ENCODE measurements around the gene PRR5L.
A peak's percentile ranks its signal among the peaks of the same experiment; 100 is the strongest.

PRR5L gene

DNA sequence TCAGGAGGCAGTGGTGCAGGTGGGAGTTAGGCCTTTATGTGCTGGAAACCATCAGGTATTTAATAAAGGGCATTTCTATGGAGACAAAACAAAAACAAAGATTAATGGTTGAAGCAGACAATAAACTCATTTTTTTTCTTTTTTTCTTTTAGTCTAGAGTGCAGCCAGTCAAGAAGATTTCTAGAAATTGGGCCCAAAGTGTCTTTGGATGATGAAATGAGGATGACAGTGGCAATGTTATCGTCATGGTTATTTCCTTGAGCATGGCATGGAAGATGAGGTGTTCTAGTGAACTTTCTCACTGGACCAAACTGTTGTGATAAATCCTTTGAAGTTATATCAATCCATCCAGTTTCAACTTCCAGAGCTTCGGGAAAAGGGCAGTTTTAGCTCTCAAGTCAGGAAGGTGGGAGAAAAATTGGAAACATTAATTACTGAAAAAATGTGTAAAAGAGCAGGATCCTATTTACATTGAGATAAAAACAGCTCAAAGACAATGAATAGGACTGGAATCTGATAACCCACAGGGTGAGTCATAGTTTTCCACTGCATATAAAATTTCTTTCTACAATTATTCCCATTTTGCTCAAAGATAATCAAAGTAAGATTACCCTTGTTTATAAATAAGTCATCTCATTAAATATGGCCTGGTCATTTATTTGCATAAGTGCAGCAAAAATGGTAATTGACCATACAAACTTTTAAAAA lies 33.0 kb downstream of the PRR5L start:
- no peak for DNase-seq

DNA sequence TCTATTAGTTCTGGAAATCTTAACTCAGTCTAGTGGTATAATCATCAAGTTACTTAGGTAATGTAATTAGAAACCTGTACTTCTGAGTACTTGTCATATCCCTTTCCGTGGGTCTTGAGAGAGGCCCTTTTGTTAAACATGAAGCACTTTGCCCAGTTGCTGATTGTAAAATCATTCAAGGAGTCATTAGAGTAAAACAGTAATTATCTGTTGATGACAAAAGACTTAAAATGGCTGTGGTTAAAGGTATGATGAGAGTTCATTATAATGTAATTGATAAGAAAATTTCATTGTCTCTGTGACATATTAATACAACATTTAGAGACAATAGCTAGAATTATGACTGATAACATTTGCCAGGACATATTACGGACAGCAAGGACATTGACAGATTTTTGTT lies 34.3 kb downstream of the PRR5L start:
- no peak for DNase-seq

DNA sequence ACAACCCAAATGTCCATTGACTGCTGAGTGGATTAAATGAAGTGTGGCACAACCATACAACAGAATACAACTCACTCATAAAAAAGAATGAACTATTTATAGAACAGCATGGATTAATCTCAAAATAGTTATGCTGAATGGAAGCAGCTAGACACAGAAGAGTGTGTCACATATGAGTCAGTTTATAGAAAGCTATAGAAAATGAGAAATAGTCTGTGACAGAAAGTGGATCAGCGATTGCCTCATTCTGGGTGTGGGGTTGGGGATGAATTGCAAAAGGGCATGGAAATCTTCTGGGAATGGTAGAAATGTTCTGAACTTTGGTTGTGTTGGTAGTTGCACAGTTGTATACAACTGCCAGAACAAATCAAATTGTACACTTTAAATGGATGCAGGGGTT lies 37.4 kb downstream of the PRR5L start:
- DNase-seq, result no peak

- DNase-seq, result no peak
Measured at GRCh38 chr11:36333897-36334296, 37.8 kb downstream of the PRR5L start.

GRCh38 chr11:36339888-36340287 lies 43.8 kb downstream of the PRR5L start:
- DNase-seq, result no peak

DNA sequence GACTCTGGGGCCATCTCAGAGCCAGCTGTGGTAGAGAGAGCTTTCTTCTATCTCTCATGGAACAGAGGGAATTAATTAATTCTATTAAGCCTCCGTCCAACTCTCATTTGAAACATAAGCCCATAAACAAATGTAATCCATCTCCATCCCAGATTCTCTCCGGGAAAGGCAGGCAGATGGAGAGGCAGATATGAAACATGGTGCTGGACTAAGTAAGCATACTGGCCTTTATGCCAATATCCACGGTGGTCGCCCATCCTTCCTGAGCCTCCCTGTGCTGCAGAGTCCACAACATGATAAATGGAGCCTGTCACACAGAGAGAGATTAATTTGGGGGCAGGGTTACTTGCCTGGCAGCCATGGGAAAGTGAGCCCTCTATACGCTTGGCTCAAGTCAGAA lies 44.8 kb downstream of the PRR5L start:
- no peak for DNase-seq

DNA sequence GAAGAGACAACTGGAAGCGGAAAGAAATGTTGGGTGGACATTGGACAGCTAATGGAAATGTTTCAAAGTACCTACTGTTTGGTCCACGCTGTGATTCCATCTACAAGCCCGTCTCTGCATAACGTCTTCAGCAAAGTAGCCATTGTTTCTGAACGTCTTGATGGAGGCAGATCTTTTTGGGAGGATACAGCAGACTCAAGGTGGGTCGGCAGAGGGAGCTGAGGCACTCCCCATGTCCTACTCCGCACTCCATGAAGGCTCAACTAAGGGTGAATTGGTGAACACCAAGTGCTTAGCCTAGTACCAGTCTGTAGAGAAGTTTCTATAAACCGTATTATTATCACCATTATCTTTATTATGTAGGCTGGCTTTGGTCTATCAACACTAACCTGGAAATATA lies 45.8 kb downstream of the PRR5L start:
- no peak for DNase-seq

DNA sequence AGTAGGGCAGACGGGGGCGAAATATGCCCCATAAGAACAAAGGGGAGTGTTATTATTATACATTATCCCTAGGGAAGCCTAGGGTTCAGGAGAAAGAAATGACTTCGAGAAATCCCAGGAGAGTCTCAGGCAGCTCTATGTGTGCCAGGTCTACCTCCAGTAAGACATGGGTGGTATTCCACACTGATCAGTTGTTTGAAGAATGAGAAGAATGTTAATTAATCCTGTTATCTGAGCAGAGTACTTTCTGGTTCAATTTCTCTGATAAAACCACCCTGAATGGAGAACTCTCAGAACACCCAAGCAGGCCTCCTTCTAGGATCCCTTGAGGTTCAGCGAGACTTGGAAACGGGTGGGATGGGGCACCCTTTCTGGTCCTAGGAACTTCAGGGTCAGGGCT lies 46.2 kb downstream of the PRR5L start:
- no peak for DNase-seq

GRCh38 chr11:36343436-36343835 lies 47.3 kb downstream of the PRR5L start:
- no peak for DNase-seq

- no peak for DNase-seq
Measured at GRCh38 chr11:36345084-36345511, 49.0 kb downstream of the PRR5L start.

- DNase-seq, result no peak
Measured at GRCh38 chr11:36345535-36346141, 49.5 kb downstream of the PRR5L start.

GRCh38 chr11:36346562-36347383 lies 50.7 kb downstream of the PRR5L start:
- DNase-seq, result no peak

- no peak for DNase-seq
Measured at GRCh38 chr11:36347384-36347906, 51.4 kb downstream of the PRR5L start.

GRCh38 chr11:36349351-36350136 lies 53.5 kb downstream of the PRR5L start:
- DNase-seq, result no peak

DNA sequence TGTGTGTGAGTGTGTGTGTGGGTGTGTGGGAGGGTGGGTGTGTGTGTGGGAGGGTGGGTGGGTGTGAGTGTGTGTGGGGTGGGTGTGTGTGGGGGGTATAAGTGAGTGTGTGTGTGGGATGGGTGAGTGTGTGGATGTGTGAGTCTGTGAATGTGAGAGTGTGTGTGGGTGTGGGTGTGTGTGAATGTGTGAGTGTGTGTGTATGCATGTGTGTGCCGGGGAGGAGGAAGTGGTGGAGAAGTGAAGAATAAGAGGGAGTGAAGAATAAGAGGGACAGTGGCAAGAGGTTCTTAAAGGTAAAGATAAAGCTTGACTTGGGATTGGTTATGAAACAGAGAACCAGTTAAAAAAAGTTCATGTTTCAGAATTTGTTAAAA lies 54.0 kb downstream of the PRR5L start:
- DNase-seq, result no peak

GRCh38 chr11:36352922-36353321 lies 56.8 kb downstream of the PRR5L start:
- no peak for DNase-seq

DNA sequence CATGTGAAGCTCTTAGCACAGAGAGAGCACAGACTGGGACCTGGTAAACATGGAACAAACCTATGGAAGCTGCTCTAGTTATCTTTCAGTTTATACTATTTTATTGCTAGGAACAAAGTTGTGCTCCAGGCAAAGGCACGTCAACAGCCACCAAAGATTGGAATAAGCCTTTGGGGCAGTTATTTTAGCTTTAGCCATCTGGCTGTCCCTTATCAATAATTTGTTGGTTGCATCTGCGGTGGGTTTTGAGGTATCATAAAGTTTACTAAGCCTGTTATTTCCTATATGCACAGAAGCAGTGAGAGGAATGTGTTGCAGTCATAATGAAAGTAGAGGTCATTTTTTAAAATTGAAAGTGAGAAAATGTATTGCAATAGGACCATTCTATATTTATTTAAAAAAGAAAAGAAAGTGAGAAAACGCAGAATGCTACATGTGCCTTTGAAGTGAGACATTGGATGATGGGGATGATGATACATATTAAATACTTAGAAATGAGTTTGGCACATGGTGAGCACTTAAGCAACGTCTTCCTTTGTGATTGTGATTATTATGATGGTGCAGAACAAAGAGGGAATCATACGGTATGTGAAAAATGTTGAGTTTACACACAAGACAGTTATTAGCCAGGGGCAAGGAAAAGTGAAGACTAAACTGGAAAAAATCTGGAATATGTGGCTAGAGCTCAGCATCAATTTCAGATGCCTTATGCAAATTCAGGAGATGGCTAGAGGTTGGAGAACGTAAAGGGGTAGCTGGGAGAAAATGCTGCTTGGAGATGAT lies 58.3 kb downstream of the PRR5L start:
- no peak for DNase-seq

GRCh38 chr11:36356201-36356600 lies 60.1 kb downstream of the PRR5L start:
- DNase-seq, result peak; percentile 5

DNA sequence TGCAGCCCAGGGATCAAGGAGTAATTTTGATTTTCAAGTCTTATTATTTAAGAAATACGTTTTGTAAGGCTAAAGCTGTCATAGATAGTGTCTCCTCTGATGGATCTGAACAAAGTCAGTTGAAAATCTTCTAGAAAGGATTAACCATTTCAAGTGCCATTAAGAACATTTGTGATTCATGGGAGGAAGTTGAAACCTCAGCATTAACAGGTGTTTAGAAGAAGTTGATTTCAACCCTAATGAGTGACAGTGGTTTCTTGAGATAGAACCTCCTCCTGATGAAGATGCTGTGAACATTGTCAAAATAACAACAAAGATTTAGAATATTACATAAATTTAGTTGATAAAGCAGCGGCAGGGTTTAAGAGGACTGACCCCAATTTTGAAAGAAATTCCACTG lies 61.7 kb downstream of the PRR5L start:
- no peak for DNase-seq

- no peak for DNase-seq
Measured at GRCh38 chr11:36358436-36358835, 62.3 kb downstream of the PRR5L start.

DNA sequence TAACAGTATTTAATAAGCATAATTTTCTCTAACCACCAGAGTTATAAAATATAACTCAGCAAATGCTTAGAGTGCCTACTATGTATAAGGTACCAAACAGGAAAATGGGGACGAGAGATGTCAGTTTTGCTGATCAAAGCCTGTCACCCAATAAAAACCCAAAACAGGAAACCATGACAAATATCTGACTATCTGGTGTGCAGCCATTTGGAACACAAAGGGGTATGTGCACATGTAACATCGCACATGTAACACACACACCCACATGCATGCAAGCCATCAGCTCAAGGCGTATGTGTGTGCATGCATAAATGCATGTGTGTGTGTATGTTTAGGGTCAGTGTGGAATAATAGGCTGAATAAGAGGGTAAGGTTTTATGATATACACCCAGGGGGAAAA lies 64.2 kb downstream of the PRR5L start:
- no peak for DNase-seq

DNA sequence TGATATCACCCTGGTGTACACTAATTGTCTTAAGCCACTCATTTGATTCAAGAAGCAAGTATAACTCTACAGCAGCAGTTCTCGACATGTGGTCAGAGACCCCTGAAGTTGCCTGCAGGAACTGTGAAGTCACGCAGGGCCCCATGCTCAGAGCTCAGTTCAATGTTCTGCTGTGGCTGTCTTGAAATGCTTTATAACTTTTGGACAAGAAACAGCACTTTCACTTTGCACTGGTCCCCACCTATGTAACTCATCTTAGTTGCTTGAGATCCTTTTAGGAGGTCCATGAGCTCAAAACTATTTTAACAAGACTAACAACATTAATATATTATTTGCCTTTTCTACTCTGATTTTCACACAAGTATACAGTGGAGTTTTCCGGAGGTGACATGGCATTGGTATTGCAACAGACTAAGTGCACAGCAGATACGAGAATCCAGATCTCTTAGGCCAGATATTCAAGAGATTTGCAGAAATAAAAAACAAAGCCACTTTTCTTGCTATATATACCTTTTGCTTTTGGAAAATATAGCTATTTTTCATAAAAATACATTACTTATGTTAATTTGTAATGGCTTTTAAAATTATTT lies 64.8 kb downstream of the PRR5L start:
- no peak for DNase-seq
